Neural cell (in vitro differentiated cells): ENCODE data around the gene NIFK.
A peak's percentile ranks its signal among the peaks of the same experiment; 100 is the strongest.

Source experiments
- EP300 ChIP-seq: fragments of 450-650 bp; conservative IDR thresholded peaks from 2 replicates; pipeline ENCODE4 v1.6.1; 2014; ENCODE audit warnings: antibody characterized with exemption, mild to moderate bottlenecking, moderate library complexity; ENCODE audit not compliant: poor library complexity, severe bottlenecking
- POLR2AphosphoS5 ChIP-seq: IDR thresholded peaks from 2 replicates; pipeline ENCODE4 v1.6.1; 2012
- REST ChIP-seq: IDR thresholded peaks from 2 replicates; pipeline ENCODE4 v1.6.1; 2012; ENCODE audit warnings: borderline replicate concordance
- TF ChIP-seq, protein P1 (sequence below): fragments of 450-650 bp; IDR thresholded peaks from 2 replicates; pipeline ENCODE4 v1.5.1; 2014; ENCODE audit warnings: antibody characterized with exemption, mild to moderate bottlenecking, moderate library complexity; ENCODE audit not compliant: poor library complexity, severe bottlenecking

- TF ChIP-seq POLR2AphosphoS5 (no peak), REST (peak; percentile 65), EP300 (no peak)
- TF ChIP-seq, protein P1, sequence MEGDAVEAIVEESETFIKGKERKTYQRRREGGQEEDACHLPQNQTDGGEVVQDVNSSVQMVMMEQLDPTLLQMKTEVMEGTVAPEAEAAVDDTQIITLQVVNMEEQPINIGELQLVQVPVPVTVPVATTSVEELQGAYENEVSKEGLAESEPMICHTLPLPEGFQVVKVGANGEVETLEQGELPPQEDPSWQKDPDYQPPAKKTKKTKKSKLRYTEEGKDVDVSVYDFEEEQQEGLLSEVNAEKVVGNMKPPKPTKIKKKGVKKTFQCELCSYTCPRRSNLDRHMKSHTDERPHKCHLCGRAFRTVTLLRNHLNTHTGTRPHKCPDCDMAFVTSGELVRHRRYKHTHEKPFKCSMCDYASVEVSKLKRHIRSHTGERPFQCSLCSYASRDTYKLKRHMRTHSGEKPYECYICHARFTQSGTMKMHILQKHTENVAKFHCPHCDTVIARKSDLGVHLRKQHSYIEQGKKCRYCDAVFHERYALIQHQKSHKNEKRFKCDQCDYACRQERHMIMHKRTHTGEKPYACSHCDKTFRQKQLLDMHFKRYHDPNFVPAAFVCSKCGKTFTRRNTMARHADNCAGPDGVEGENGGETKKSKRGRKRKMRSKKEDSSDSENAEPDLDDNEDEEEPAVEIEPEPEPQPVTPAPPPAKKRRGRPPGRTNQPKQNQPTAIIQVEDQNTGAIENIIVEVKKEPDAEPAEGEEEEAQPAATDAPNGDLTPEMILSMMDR: no peak
Observed at GRCh38 chr2:121682396-121683298, 54.0 kb downstream of the NIFK start.
